HPDE6-E6E7 (cell line): ENCODE data around the gene DRAP1.
A peak's percentile ranks its signal among the peaks of the same experiment; 100 is the strongest.

ENCODE experiments used
- DNase-seq: peaks from one replicate; pipeline ENCODE4 v3.0.0; 2011; ENCODE audit warnings: missing footprints; ENCODE audit errors: extremely low spot score

The DRAP1 gene

DNA sequence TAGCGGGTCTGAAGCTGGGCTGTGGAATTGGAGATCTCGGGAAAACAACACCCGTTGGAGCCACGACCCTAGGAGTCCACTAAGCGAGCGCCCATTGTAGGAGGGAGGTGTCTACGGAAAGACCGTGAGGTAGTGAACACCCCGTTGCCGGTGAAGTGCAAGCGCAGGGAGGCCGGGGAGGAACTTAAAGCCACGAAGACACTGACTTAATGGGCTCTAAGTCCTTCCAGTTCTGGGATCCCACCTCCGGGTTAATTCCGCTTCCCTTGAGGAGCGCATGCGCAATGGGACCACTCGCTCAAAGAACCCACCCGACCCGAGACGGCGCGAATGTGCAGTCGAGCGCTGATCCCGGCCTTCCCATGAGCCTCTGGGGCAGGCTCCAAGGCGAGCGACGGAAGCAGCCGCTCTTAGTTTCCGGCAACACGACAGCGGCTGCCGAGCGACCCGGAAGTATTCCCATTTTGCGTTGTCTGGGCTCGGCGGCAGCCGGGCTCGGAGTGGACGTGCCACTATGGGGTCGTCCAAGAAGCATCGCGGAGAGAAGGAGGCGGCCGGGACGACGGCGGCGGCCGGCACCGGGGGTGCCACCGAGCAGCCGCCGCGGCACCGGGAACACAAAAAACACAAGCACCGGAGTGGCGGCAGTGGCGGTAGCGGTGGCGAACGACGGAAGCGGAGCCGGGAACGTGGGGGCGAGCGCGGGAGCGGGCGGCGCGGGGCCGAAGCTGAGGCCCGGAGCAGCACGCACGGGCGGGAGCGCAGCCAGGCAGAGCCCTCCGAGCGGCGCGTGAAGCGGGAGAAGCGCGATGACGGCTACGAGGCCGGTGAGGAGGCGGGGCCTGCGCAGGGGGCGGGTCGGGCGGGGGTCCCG is 42.3 kb downstream of the DRAP1 start, which contains the start of gene SART1:
Gene SART1, plus strand, starts transcription at position 468 of the 874 bp plus-strand sequence. Its CDS starts 47 bp downstream, at position 515.
- DNase-seq: peak; percentile 99

DNA sequence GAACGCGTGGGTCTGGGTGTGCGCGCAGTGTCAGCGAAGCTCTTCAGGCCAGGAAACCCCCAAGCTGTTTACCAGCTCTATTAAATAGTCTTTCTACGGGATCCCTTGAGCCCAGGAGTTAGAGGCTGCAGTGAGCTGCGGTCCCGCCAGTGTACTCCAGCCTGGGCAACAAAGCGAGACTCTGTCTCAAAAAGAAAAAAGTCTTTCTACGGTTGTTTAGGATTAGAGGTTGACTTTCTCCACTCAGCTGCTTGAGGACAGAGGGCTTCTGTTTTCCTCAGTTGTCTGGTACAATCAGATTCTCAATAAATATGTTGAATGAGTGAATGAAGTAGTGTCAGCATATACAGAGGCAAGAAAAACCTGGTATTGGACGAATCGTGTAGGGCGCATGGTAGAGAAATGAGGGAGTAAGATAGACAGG is 42.9 kb downstream of the DRAP1 start:
- no peak for DNase-seq

DNA sequence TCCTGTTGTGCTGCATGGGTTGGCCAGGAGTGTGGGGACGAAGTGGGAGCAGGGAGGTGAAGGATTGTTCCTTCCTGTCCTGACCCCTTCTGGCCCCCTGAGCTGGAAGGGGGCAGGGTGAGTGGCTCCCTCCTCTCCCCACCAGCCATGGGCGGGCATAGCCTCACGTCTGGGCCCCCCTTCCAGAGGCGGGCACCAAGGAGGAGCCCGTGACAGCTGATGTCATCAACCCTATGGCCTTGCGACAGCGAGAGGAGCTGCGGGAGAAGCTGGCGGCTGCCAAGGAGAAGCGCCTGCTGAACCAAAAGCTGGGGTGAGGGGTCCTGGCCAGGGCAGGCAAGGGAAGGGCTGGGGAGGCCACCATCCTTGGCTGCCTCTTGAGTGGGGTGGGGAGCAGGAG is 45.7 kb downstream of the DRAP1 start:
- DNase-seq: no peak

- no peak for DNase-seq
Measured at GRCh38 chr11:65965986-65966762, 46.9 kb downstream of the DRAP1 start.

DNA sequence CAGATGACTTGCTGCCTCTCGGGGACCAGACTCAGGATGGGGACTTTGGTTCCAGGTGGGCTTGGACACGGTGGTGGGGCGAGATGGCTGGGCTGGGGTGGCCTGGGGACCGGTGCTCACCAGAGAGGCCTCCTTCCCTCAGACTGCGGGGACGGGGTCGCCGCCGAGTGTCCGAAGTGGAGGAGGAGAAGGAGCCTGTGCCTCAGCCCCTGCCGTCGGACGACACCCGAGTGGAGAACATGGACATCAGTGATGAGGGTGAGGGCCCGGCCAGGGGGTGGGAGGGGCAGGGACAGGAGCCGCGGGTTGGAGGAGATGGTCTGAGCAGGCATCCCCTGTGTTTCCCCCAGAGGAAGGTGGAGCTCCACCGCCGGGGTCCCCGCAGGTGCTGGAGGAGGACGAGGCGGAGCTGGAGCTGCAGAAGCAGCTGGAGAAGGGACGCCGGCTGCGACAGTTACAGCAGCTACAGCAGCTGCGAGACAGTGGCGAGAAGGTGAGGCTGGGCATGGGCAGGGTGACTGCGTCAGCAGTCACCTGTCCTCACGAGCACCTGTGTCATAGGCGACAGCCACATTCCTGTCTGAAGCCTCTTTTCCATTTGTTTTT is 48.2 kb downstream of the DRAP1 start:
- no peak for DNase-seq

DNA sequence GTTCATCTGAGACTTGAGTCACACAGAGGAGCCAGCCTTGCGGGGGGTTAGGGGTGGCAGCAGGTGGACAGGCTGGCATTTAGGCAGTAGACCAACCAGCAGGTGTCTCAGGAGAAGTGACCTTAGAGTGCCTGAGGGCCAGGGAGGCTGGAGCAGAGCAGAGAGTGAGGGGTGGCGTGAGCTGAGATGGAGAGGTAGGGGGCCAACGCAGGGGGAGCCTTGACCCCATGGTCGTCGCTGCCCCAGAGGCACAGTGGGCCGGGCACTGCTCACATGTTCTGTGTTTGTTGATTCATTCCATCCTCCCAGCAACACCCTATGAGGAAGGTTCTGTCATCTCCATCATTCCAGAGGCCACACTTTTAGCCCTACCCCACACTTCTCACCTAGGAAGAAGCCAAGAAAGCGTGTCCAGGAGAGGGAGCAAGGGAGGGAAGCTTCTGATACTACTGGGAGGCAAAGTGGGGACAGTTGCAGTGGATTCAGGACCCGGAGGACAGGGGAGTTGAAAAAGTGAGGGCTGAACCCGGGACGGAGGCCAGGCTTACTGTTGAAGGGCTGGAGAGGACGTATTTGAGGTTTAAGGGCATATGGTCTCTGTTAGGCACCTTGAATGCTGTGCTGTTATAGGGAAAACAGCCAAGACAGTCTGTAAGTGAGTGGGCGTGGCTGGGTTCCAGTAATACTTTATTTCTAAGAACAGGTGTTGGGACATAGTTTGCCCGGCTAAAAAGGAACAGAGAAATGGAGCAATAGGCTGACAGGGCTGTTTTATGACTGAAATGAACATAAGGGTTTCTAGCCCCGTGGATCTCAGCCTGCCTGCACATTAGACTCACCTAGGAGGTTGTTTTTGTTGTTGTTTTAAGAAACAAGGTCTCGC is 49.6 kb downstream of the DRAP1 start:
- no peak for DNase-seq
